Neural crest cell (in vitro differentiated cells): ENCODE data around the gene TNRC6C. TPM values are rescaled to one million over a fixed set of nuclear protein-coding genes. Genes with fewer than 3 reads are reported as not detected.

Experiments used
- DNase-seq: peaks from one replicate; pipeline ENCODE4 v3.0.0; 2021; ENCODE audit warnings: low read depth, mixed read lengths, low spot score
- H3K27ac Mint-ChIP-seq: one replicate; pipeline ENCODE4 v1.8.0; 2021; ENCODE audit warnings: mild to moderate bottlenecking, mixed read lengths; ENCODE audit not compliant: unreplicated experiment
- H3K27me3 Mint-ChIP-seq: 2 replicates; pipeline ENCODE4 v1.8.0; 2021; ENCODE audit warnings: low read depth, mild to moderate bottlenecking, mixed read lengths
- H3K36me3 Mint-ChIP-seq: 2 replicates; pipeline ENCODE4 v1.8.0; 2021; ENCODE audit warnings: low read depth, mild to moderate bottlenecking, mixed read lengths
- H3K4me1 Mint-ChIP-seq: 2 replicates; pipeline ENCODE4 v1.8.0; 2021; ENCODE audit warnings: mixed read lengths
- H3K4me3 Mint-ChIP-seq: one replicate; pipeline ENCODE4 v1.8.0; 2021; ENCODE audit warnings: mild to moderate bottlenecking, mixed read lengths
- H3K9me3 Mint-ChIP-seq: 2 replicates; pipeline ENCODE4 v1.8.0; 2021; ENCODE audit warnings: mixed read lengths
- total RNA-seq: library from RNA; stranded (reverse); gene quantifications from 2 replicates; pipeline ENCODE4 v1.2.1, GENCODE V29; 2021
- TF ChIP-seq, protein P1 (sequence below): fragments of 200-600 bp; sonication (generic); conservative IDR thresholded peaks from 2 replicates; pipeline ENCODE4 v1.5.0; 2021; ENCODE audit warnings: antibody characterized with exemption, mild to moderate bottlenecking

TNRC6C gene
- total RNA-seq, 1 donor from 2014 or later = 40.5 TPM

DNA sequence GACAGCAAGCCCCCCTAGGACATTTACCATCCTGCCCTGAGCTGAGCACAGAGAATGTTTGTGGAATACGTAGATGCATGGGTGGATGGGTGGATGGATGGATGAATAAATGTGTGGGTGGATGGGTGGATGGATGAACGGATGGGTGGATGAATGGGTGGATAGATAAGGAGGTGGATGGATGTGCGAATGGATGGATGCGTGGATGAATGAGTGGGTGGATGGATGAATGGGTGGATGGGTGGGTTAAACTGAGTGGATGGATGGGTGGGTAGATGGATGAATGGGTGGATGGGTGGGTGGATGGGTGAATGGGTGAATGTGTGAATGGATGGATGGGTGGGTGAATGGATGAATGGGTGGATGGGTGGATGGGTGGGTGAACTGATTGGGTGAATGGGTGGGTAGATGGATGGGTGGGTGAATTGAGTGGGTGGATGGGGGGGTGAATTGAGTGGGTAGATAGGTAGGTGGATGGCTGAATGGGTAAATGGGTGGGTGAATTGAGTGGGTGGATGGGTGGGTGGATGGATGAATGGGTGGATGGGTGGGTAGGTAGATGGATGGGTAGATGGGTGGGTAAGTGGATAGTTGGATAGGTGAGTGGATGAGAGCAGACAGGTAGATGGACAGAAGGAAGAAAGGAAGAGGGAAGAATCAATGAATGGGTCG, 164.9 kb downstream of the TNRC6C start:
- Mint-ChIP-seq H3K27me3 (peaks cover 4% of the 10 kb centered on the region), H3K4me3 (peak overlapping the region; percentile 27), H3K4me1 (peaks cover 9% of the 10 kb centered on the region), H3K36me3 (no peaks in the 10 kb centered on the region), H3K27ac (peak overlapping the region; percentile 46), H3K9me3 (no peaks in the 10 kb centered on the region)
- TF ChIP-seq, protein P1, sequence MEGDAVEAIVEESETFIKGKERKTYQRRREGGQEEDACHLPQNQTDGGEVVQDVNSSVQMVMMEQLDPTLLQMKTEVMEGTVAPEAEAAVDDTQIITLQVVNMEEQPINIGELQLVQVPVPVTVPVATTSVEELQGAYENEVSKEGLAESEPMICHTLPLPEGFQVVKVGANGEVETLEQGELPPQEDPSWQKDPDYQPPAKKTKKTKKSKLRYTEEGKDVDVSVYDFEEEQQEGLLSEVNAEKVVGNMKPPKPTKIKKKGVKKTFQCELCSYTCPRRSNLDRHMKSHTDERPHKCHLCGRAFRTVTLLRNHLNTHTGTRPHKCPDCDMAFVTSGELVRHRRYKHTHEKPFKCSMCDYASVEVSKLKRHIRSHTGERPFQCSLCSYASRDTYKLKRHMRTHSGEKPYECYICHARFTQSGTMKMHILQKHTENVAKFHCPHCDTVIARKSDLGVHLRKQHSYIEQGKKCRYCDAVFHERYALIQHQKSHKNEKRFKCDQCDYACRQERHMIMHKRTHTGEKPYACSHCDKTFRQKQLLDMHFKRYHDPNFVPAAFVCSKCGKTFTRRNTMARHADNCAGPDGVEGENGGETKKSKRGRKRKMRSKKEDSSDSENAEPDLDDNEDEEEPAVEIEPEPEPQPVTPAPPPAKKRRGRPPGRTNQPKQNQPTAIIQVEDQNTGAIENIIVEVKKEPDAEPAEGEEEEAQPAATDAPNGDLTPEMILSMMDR = no peak
- DNase-seq = no peak

DNA sequence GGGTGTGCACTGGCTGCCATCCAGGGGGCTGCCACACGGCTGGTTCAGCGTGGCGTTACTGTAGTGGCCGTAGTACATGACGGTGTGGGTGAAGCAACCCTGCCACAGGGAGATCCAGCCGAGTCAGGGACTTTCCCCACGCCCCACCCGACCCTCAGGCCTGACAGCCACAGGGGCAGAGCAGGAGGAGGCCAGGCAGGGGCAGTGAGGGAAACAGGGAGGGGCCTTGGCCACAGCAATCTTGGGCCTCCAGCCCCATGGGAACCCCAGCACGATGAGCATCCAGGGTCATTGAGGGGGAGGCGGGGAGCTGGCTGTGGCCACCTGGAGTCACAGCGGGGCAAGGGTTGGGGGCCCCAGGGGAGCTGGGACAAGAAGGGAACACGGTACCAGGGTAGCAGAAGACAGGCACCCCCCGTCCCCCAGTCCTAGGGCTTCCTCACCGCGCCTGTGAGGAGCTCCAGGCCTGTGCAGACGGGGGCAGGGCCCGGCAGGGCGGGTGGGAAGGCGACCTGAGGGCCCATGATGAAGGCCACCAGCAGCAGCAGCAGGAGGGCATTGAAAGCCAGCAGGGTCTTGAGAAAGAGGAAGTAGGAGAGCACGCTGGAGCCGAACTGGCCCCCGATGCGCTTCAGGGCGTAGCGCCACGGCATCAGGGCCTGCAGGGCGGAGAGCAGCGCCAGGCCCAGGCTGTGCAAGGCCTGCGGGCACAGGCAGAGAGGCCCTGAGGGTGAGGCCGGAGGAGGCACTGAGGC, 165.8 kb downstream of the TNRC6C start:
- Mint-ChIP-seq H3K4me3 (no peak overlapping the region), H3K27ac (no peak overlapping the region), H3K27me3 (peaks cover 6% of the 10 kb centered on the region)

DNA sequence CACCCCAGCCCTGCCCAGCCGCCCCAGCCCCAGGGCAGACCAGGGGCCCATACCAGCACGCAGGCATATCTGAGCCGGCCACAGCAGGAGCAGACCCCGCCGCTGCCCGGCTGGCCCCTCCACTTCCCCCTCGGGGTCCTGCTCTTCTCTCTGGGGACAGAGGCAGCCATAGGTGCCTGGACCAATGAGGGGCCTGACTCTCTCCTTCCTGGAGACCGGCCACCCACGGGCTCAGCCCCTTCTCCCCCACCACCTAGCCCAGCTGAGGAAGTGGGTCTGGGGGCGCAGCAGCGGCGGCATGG, 166.3 kb downstream of the TNRC6C start:
- Mint-ChIP-seq H3K9me3 (no peaks in the 10 kb centered on the region), H3K4me1 (peaks cover 19% of the 10 kb centered on the region), H3K4me3 (no peak overlapping the region), H3K27me3 (peaks cover 8% of the 10 kb centered on the region), H3K27ac (no peak overlapping the region), H3K36me3 (no peaks in the 10 kb centered on the region)
- DNase-seq = no peak
- TF ChIP-seq, protein P1 = no peak

More for the DNA sequence above, 165.8 kb downstream of the TNRC6C start:
- TF ChIP-seq, protein P1 = no peak
- no peaks in the 10 kb centered on the region for H3K9me3 Mint-ChIP-seq
- no peak for DNase-seq
- H3K4me1 Mint-ChIP-seq = peaks cover 16% of the 10 kb centered on the region
- no peaks in the 10 kb centered on the region for H3K36me3 Mint-ChIP-seq

DNA sequence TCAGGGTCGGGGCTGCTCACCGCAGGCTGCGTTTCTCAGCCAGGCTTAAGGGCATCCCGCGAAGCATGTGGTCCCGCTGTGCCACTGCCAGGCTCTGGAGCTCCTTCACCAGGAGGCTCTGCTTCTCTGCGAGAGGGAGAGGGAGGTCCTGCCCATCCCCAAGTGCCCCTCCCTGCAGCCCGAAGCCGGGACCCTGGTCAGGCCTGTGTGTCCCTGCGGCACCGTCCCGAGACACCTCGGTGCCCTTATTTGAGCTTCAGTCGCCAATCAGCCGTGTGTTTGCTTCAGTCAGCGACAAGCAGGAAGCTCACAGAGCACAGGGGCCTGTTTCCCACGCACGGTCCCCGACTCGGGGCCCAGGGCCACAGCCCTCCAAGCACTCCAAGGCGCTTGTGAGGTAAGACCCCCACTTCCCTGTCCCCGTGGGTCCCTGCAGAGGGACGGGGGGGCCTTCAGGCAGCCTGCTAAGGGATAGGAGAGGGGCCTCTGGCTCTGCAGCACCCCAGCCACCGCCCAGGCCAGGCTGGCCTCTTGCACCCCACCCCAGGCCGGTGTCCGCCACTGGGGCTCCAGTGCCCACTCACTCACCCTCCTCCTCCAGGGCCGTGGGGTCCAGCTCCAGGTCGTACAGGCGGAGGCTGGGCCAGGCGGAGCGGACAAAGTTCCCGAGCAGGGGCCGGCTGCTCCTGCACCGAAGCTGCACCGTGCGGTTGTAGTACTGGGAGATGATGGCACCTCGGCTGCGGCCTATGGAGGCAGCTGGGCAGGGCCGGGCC, 166.8 kb downstream of the TNRC6C start:
- H3K27me3 Mint-ChIP-seq = peaks cover 11% of the 10 kb centered on the region
- no peaks in the 10 kb centered on the region for H3K36me3 Mint-ChIP-seq
- no peak for DNase-seq
- no peak overlapping the region for H3K4me3 Mint-ChIP-seq
- TF ChIP-seq, protein P1 = no peak
- H3K4me1 Mint-ChIP-seq = peaks cover 25% of the 10 kb centered on the region
- H3K27ac Mint-ChIP-seq = no peak overlapping the region
- no peaks in the 10 kb centered on the region for H3K9me3 Mint-ChIP-seq

DNA sequence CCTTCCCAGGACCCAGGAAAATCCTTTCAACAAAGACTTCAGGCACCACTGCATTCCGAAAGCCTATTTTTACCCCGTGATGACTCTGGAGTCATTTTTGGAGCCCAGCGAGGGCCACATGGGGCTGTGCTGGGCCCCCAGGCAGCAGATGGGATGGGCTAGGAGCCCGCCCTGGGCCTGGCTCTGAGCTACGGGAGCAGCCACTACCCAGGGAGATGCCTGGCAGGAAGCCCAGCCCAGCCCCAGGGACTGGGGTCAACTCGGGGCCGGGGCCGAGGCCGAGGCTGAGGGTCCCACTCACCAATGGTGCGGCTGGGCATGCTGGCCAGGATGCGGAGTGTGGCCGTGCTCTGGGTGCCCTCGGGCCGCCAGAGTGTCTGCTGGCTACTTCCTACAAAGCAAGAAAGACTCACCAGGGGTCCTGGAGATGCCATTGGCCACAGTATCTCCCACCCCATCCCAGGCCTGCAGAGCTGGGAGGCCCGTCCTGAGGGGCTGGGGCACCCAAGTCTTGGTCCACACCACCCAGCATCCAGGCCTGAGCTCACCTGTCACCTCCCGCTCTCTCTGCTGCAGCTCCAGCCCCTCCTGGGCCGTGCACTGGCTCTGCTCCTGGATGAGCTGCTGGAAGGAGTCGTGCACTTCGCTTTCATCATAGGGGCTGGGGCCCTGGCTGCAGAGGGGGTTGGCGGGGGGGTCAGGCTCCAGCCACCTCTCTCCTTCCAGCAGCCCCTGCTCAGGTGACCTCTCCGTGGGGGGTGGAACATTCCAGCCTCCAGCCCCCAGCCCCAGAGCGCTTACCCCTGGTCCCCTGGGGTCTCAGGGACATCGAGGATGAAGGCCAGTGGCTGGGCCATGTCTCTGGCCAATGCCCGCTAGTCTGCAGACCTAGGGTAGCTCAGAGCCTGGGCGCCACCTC, 167.7 kb downstream of the TNRC6C start:
- Mint-ChIP-seq H3K4me3 (no peak overlapping the region), H3K4me1 (peaks cover 30% of the 10 kb centered on the region), H3K9me3 (no peaks in the 10 kb centered on the region), H3K27ac (no peak overlapping the region), H3K36me3 (no peaks in the 10 kb centered on the region), H3K27me3 (peaks cover 20% of the 10 kb centered on the region)
- TF ChIP-seq, protein P1 = no peak
- no peak for DNase-seq
